ENCODE results near the gene OTOP3.

The OTOP3 gene

DNA sequence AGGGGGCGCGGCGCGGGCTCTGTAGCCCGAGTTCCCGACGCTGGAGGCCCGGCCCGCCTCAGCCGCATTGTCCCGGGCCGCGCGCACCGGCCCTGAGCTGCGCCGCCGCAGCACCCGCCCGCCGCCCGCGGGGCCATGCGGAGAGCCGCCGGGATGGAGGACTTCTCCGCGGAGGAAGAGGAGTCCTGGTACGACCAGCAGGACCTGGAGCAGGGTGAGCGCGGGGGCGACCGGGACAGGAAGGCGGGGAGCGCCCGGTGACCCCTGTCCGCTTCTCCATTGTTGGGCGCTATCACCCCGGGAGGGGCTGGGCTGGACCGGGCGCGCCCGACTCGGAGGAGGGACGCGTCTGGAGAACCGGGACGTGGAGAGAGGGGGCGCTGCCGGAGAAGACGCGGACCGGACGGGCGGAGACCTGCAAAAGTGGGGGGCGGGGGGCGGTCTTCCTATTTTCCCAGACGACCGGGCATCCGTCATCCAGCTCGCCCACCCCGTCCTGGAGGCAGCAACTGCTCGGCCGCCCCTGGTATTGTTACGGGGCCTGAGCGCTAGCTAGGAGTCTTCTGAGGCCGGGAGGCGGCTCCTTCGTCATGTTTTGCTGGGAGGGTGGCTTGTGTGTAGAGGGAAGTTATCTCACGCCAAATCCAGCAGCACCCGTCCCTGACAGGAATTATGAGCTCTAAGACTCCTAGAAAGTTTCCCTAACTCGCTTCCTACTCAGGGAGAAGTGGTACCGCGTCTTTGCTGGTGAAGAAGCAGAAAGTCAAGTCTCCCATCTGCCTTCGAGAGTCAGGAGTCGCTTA is 52.4 kb downstream of the OTOP3 start:
- no peak for DNase-seq

DNA sequence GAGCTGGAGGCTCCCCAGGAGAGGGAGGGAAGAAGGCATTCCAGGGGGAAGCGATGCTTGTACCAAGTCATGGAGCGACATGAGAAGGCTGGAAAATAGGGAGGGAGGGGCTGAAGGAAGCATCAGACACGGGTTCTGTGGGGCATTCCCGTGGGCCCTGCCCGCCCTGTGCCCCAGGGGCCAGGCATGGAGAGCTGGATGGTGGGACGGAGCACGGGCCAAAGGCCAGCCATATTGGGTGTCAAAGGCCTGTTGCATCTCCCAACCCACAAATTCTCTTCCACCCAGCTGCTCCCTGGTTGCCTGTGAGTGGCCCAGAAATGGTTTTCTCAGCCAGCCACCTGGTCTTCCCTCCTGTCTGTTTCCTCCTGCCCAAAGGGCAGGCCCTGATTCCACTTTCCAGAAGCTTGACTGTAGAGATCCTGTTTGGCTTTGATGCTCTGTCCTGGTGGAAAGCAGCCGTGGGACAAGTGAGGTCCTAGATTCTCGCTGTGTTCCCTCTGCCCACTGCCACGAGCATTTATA is 54.9 kb downstream of the OTOP3 start:
- DNase-seq = no peak

DNA sequence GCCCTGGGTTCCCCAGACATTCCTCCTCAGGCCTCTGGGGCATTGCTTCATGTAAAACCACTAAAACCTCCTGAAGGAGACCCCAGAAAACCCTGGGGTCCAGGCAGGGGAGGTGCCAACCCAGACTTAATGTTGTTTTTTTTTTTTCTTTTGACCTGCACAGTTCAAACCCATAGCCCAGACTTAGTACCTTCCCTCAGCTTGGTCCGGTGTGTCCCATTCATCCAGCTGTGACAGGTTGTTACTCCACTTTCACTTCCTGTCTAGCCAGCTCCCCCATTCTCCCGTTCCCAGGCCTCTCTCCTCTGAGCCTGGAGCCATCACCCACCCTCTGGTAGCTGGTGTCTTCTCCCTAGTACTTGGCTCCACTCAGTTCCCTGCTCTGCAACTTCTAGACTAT is 56.5 kb downstream of the OTOP3 start:
- DNase-seq = no peak

DNA sequence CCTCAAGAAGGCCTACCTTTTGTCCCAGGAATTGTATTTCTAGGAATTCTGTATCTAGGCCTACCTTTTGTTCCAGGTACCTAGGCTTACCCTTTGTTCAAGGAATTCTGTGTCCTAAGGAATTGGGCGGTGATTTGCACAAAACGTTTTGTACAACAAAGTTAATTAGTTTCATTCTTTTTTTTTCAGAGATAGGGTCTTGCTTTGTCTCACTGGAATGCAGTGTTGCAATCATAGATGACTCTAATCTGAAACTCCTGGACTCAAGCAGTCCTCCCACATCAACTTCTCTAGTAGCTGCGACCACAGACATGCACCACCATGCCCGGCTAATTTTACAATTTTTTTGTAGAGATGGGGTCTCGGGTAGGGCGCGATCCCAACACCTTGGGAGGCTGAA is 58.7 kb downstream of the OTOP3 start:
- DNase-seq = no peak

- no peak for DNase-seq
These were observed 60.1 kb downstream of the OTOP3 start for GRCh38 chr17:74995847-74996246.

DNA sequence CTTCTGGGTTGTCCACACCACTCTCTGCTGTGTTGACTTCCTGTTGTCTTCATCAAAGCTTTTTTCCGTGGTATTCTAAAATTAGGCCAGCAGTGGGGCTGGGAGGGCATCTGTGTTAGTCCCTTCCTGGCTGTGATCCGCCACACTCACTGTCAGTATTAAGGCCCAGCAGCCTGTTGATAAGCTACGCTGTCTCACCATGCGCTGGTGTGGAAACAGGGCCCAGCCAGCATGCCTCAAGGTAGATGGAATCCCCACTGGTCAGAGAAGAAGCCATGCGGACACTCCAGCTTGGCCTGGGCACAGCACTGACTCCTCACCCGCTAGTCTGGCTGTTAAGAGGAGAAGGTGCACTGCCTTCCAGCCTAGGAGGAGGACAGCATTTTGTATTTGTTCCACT is 63.1 kb downstream of the OTOP3 start:
- no peak for DNase-seq

- DNase-seq = no peak
These were observed 63.8 kb downstream of the OTOP3 start for GRCh38 chr17:74999523-74999922.
